T-cell (primary cell): Measurements from ENCODE around the gene SCARF1. TPM values are rescaled to one million over a fixed set of nuclear protein-coding genes. Genes with fewer than 3 reads are reported as not detected.

ENCODE experiments used
- ATAC-seq, 4 experiments: fragments of 200-7000 bp in 3 of 4; fragments of 150-1000 bp in 1 of 4; cut with Tn5 transposase; replicated peaks in 1 of 4; 1 replicate in 3 of 4; 2 replicates in 1 of 4; pipeline ENCODE4 v1.10.0; 2021; ENCODE audit warnings: moderate library complexity in 3 of 4, mild to moderate bottlenecking in 2 of 4, moderate number of reproducible peaks in 1 of 4
- CTCF ChIA-PET, 2 donors: fragments of 300-600 bp; sonication (Branson Sonifier 250); formaldehyde crosslinking; loops; one replicate each; lab custom pipeline; 2022; ENCODE audit warnings: antibody characterized with exemption in 2 of 2; lab: Charles Lee
- POLR2A ChIA-PET, 2 donors: fragments of 300-600 bp; sonication (Branson Sonifier 250); formaldehyde crosslinking; loops; one replicate each; lab custom pipeline; 2022; ENCODE audit warnings: antibody characterized with exemption in 2 of 2; lab: Charles Lee
- DNase-seq, 35 experiments: peaks; one replicate each; pipeline versions ENCODE4 v3.0.0 to v3.0.0-alpha.2; 2013 to 2023
- H3K27ac ChIP-seq: one replicate; pipeline ENCODE4 v1.5.1; 2013; ENCODE audit warnings: low read length
- H3K27me3 ChIP-seq, 2 experiments: replicated peaks in 1 of 2; 1 replicate in 1 of 2; 2 replicates in 1 of 2; pipeline versions ENCODE4 v1.6.1 to v1.7.0; 2013; ENCODE audit warnings: low read length in 1 of 2, mixed read lengths in 1 of 2; ENCODE audit not compliant: control insufficient read depth in 2 of 2, insufficient read depth in 2 of 2; ENCODE audit errors: extremely low read depth in 1 of 2
- H3K36me3 ChIP-seq, 2 donors: 1 replicate in 1 of 2; 2 replicates in 1 of 2; pipeline versions ENCODE4 v1.6.1 to v1.7.0; 2013; ENCODE audit warnings: low read length in 1 of 2; ENCODE audit not compliant: control insufficient read depth in 2 of 2, insufficient read depth in 1 of 2; ENCODE audit errors: extremely low read depth in 1 of 2
- H3K4me1 ChIP-seq, 2 experiments: 1 replicate in 1 of 2; 2 replicates in 1 of 2; pipeline versions ENCODE4 v1.6.1 to v1.7.0; 2013; ENCODE audit warnings: low read length in 2 of 2, mixed read lengths in 1 of 2; ENCODE audit not compliant: insufficient read depth in 2 of 2, control insufficient read depth in 1 of 2; ENCODE audit errors: extremely low read depth in 1 of 2
- H3K4me3 ChIP-seq, 2 donors: 1 replicate in 1 of 2; 2 replicates in 1 of 2; pipeline versions ENCODE4 v1.5.1 to v1.7.0; 2013; ENCODE audit warnings: mild to moderate bottlenecking in 2 of 2, low read length in 1 of 2, moderate library complexity in 1 of 2; ENCODE audit not compliant: control insufficient read depth in 1 of 2; ENCODE audit errors: extremely low read depth in 1 of 2
- H3K9me3 ChIP-seq: 2 replicates; pipeline ENCODE4 v1.7.0; 2013
- H3K27ac Mint-ChIP-seq, 2 donors: one replicate each; pipeline ENCODE4 v1.8.0; 2020 to 2021; ENCODE audit warnings: mild to moderate bottlenecking in 2 of 2, mixed read lengths in 2 of 2
- H3K27me3 Mint-ChIP-seq, 2 donors: one replicate each; pipeline ENCODE4 v1.8.0; 2021 to 2022; ENCODE audit warnings: mixed read lengths in 2 of 2
- H3K36me3 Mint-ChIP-seq: one replicate; pipeline ENCODE4 v1.8.0; 2021; ENCODE audit warnings: mixed read lengths
- H3K4me1 Mint-ChIP-seq, 3 donors: one replicate each; pipeline ENCODE4 v1.8.0; 2020 to 2022; ENCODE audit warnings: mixed read lengths in 3 of 3, mild to moderate bottlenecking in 1 of 3
- H3K4me3 Mint-ChIP-seq, 3 donors: one replicate each; pipeline ENCODE4 v1.8.0; 2020 to 2022; ENCODE audit warnings: mild to moderate bottlenecking in 3 of 3, mixed read lengths in 3 of 3, moderate library complexity in 3 of 3
- H3K9me3 Mint-ChIP-seq, 3 donors: one replicate each; pipeline ENCODE4 v1.8.0; 2020 to 2022; ENCODE audit warnings: mixed read lengths in 3 of 3
- WGBS: methylation state at CpG from one replicate; pipeline ENCODE4 v1.1.5; 2013; ENCODE audit warnings: missing lambda C conversion rate; ENCODE audit not compliant: insufficient coverage; 5-methylcytosine and 5-hydroxymethylcytosine counted together
- total RNA-seq, 35 experiments: library from RNA in 6 of 35; stranded (reverse) in 6 of 35; fragments of 120-200 nt in 1 of 35; gene quantifications; one replicate each; pipeline versions ENCODE4 v1.2.1 to v1.2.4 and lab custom pipeline; 2013 to 2026

The SCARF1 gene
- total RNA-seq, 5 donors from 2014 or later (not counting 1 experiment from before 2014, with no cell fraction given): 0.83 to 2.0 (median 1.5) TPM

DNA sequence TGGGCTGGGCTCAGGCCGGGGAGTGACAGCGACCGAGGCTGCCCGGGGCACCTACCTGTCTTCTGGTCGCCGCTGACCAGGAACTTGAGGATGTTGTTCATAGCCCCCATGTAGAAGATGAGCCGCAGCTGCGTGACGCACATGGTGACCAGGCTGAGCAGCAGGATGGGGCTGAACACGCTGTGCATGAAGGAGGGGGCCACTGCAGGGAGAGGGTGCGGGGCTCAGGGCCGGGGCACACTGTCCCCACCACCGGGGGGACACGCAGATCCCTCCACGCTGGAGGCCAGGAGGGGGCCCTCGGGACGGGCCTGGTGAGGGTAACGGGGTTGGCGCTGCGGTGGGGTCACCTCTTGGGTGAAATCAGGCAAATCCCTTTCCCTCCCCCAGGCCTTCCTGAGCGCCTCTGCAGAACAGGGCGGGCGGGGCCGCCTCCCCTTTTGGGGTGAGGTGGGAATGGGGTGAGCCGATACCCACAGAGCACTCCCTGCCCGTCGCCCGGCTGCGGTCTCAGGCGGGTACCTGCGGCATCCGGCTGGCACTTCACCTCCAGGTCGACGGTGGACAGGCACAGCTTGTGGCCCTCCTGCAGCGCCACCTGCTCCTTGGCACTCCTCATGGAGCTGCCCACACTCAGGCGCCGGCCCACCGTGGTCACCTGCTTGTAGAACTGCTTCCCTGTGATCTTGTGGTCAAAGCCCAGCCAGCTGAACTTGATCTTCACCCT lies 54.6 kb downstream of the SCARF1 start:
- Mint-ChIP-seq H3K36me3 (no peaks in the 10 kb centered on the region), H3K4me3 (no peak overlapping the region), H3K27me3 (no peaks in the 10 kb centered on the region), H3K9me3 (no peaks in the 10 kb centered on the region), H3K27ac (no peak overlapping the region), H3K4me1 (peaks cover 0 to 5% (median 4%) of the 10 kb centered on the region in 3 donors)
- Histone ChIP-seq H3K27me3 (no peaks in the 10 kb centered on the region), H3K27ac (no peak overlapping the region), H3K4me1 (peaks cover 0 to 5% of the 10 kb centered on the region in 2 experiments), H3K36me3 (peaks cover 0 to 3% of the 10 kb centered on the region in 2 donors), H3K4me3 (no peak overlapping the region), H3K9me3 (no peaks in the 10 kb centered on the region)
- ChIA-PET POLR2A (no interaction called here), CTCF (interaction anchor here in 1 of 2 donors (0.7 kb wide), 1 partner anchor 42 kb away, joined by 3 read pairs; no protein-coding TSS in a partner anchor)
- WGBS: 88% methylated on average over 28 of the region's 38 CpGs
- no peak for ATAC-seq
- no peak for DNase-seq

DNA sequence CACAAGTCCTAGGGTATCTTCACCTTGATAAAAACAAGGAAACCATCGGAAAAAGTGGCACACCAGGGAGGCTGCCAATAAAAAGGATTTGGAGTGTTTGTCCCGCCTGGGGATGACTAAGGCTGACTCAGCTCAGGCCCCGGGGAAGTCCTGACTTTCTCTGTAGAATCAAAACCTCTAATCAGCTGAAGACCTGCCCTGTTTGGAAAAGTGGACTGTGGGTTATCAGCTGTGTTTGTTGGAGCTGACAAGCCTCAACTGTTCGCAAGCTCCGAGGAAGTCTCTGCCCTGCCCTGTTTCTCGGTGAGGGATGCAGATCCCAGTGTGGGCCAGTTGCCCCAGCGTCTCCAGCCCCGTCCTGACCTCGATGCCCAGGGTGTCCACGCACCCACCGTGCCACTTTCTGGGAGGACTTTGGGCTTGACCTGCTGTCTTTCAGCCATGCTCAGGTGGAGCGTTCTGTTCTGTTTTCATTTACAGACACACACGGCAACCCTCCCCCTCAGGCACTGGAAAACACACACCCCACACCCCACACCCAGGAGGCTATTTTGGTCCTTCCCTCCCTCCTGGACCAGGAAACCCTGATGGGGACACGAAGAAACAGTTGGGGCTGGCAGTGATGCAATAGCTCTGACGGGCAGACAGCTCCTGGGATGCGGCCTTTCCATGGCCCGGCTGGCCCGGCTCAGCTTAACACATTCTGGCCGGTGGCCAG lies 55.3 kb downstream of the SCARF1 start:
- no peak overlapping the region for H3K4me3 Mint-ChIP-seq
- CTCF ChIA-PET: interaction anchor here in 1 of 2 donors (0.7 kb wide), 1 partner anchor 43 kb away, joined by 3 read pairs; no protein-coding TSS in a partner anchor
- no peak overlapping the region for H3K4me3 ChIP-seq
- no peaks in the 10 kb centered on the region for H3K27me3 Mint-ChIP-seq
- ATAC-seq (no peak), DNase-seq (no peak)
- no peaks in the 10 kb centered on the region for H3K36me3 Mint-ChIP-seq
- H3K27ac ChIP-seq: no peak overlapping the region
- peaks cover 0 to 5% of the 10 kb centered on the region in 2 experiments for H3K4me1 ChIP-seq
- peaks cover 0 to 5% (median 4%) of the 10 kb centered on the region in 3 donors for H3K4me1 Mint-ChIP-seq
- no peak overlapping the region for H3K27ac Mint-ChIP-seq
- peaks cover 0 to 3% of the 10 kb centered on the region in 2 donors for H3K36me3 ChIP-seq
- WGBS: 78% methylated on average over 18 of the region's 19 CpGs
- H3K27me3 ChIP-seq: no peaks in the 10 kb centered on the region
- POLR2A ChIA-PET: no interaction called here
- no peaks in the 10 kb centered on the region for H3K9me3 ChIP-seq
- H3K9me3 Mint-ChIP-seq: no peaks in the 10 kb centered on the region

GRCh38 chr17:1588821-1589585 lies 56.5 kb downstream of the SCARF1 start:
- H3K27ac Mint-ChIP-seq: no peak overlapping the region
- ATAC-seq: no peak
- CTCF ChIA-PET: no interaction called here
- H3K36me3 ChIP-seq: peaks cover 0 to 3% of the 10 kb centered on the region in 2 donors
- no peaks in the 10 kb centered on the region for H3K27me3 ChIP-seq
- H3K4me1 Mint-ChIP-seq: peaks cover 0 to 5% (median 4%) of the 10 kb centered on the region in 3 donors
- no peaks in the 10 kb centered on the region for H3K27me3 Mint-ChIP-seq
- peaks cover 0 to 5% of the 10 kb centered on the region in 2 experiments for H3K4me1 ChIP-seq
- H3K9me3 ChIP-seq: no peaks in the 10 kb centered on the region
- no peak overlapping the region for H3K4me3 ChIP-seq
- WGBS: 62% methylated on average over 12 of the region's 33 CpGs
- H3K9me3 Mint-ChIP-seq: no peaks in the 10 kb centered on the region
- H3K4me3 Mint-ChIP-seq: no peak overlapping the region
- no peaks in the 10 kb centered on the region for H3K36me3 Mint-ChIP-seq
- no peak for DNase-seq
- POLR2A ChIA-PET: no interaction called here
- H3K27ac ChIP-seq: no peak overlapping the region

- Mint-ChIP-seq H3K4me1 (no peaks in the 10 kb centered on the region), H3K27me3 (no peaks in the 10 kb centered on the region), H3K27ac (no peak overlapping the region), H3K9me3 (no peaks in the 10 kb centered on the region), H3K4me3 (no peak overlapping the region), H3K36me3 (no peaks in the 10 kb centered on the region)
- Histone ChIP-seq H3K36me3 (peaks cover 0 to 6% of the 10 kb centered on the region in 2 donors), H3K27ac (no peak overlapping the region), H3K4me1 (no peaks in the 10 kb centered on the region), H3K27me3 (no peaks in the 10 kb centered on the region), H3K9me3 (no peaks in the 10 kb centered on the region), H3K4me3 (no peak overlapping the region)
- ATAC-seq (no peak), DNase-seq (no peak)
- CTCF ChIA-PET: no interaction called here
- 82% methylated on average over 13 of the region's 14 CpGs for WGBS
- POLR2A ChIA-PET: interaction anchor here in 1 of 2 donors (0.7 kb wide), 1 partner anchor 244 kb away, joined by 3 read pairs; no protein-coding TSS in a partner anchor
These were observed 61.4 kb downstream of the SCARF1 start for GRCh38 chr17:1584167-1584566.

Other genes starting within 250 kb of the SCARF1 start
- gene YWHAE, start 245.5 kb downstream of the SCARF1 start, total RNA-seq: 100 to 1,000 TPM; 119 to 129 (median 126) TPM
- 10 to 100 TPM; 18.0 to 26.8 (median 22.6) TPM for gene CRK, start 189.5 kb downstream of the SCARF1 start, total RNA-seq
- 10 to 100 TPM; 18.0 to 41.5 (median 31.2) TPM for gene MYO1C, start 153.0 kb downstream of the SCARF1 start, total RNA-seq
- gene INPP5K, start 129.1 kb downstream of the SCARF1 start, total RNA-seq: 100 to 1,000 TPM in 2 of 5 donors, 10 to 100 TPM in 3; 91.1 to 184 (median 97.0) TPM
- gene PITPNA, start 82.9 kb downstream of the SCARF1 start, total RNA-seq: 10 to 100 TPM; 31.8 to 45.6 (median 43.7) TPM
- 10 to 100 TPM in 1 of 5 donors, 1 to 10 TPM in 4; 3.8 to 14.7 (median 7.8) TPM for gene SLC43A2, start 16.9 kb downstream of the SCARF1 start, total RNA-seq
- 1 to 10 TPM; 1.2 to 2.9 (median 2.0) TPM for gene RILP, start 4.1 kb upstream of the SCARF1 start, total RNA-seq
- gene PRPF8, start 39.1 kb upstream of the SCARF1 start, total RNA-seq: 100 to 1,000 TPM; 387 to 543 (median 409) TPM
- under 1 TPM; 0.25 to 0.82 (median 0.59) TPM for gene TLCD2, start 64.6 kb upstream of the SCARF1 start, total RNA-seq
- gene WDR81, start 79.0 kb upstream of the SCARF1 start, total RNA-seq: 10 to 100 TPM; 41.4 to 76.0 (median 63.1) TPM
- 1 to 10 TPM in 4 of 5 donors, under 1 TPM in 1; 0.86 to 2.9 (median 1.4) TPM for gene SERPINF2, start 97.1 kb upstream of the SCARF1 start, total RNA-seq
- gene SERPINF1, start 116.3 kb upstream of the SCARF1 start, total RNA-seq: 1 to 10 TPM in 4 of 5 donors, under 1 TPM in 1; 0.68 to 8.9 (median 4.4) TPM
- gene SMYD4, start 184.2 kb upstream of the SCARF1 start, total RNA-seq: 10 to 100 TPM; 24.4 to 42.7 (median 38.5) TPM
- 100 to 1,000 TPM in 3 of 5 donors, 10 to 100 TPM in 2; 78.9 to 124 (median 107) TPM for gene RPA1, start 184.3 kb upstream of the SCARF1 start, total RNA-seq